Measurements from ENCODE around the gene ZNF695.

Gene ZNF695

GRCh38 chr1:246987083-246987690, 20.7 kb downstream of the ZNF695 start:
- no peak for DNase-seq
- TF ChIP-seq POLR2A (IDR thresholded peaks at IDR 0.05; ENCODE audit: low read length) (no peak), GATA1 (IDR thresholded peaks at IDR 0.05; ENCODE audit: low read depth, low read length) (no peak)

GRCh38 chr1:246978785-246979184, 29.1 kb downstream of the ZNF695 start:
- no peak for DNase-seq
- no peak for TF ChIP-seq GATA1 (IDR thresholded peaks at IDR 0.05; ENCODE audit: low read depth, low read length)
- TF ChIP-seq POLR2A (IDR thresholded peaks at IDR 0.05; ENCODE audit: low read length) = no peak

GRCh38 chr1:246978281-246978680, 29.6 kb downstream of the ZNF695 start:
- TF ChIP-seq GATA1 (IDR thresholded peaks at IDR 0.05; ENCODE audit: low read depth, low read length) = no peak
- TF ChIP-seq POLR2A (IDR thresholded peaks at IDR 0.05; ENCODE audit: low read length) = no peak
- no peak for DNase-seq

GRCh38 chr1:246971969-246972368, 35.9 kb downstream of the ZNF695 start:
- no peak for DNase-seq
- TF ChIP-seq POLR2A (IDR thresholded peaks at IDR 0.05; ENCODE audit: low read length) (no peak), GATA1 (IDR thresholded peaks at IDR 0.05; ENCODE audit: low read depth, low read length) (no peak)

GRCh38 chr1:246971090-246971721, 36.7 kb downstream of the ZNF695 start:
- DNase-seq = peak; percentile 44 to 60
- TF ChIP-seq POLR2A (IDR thresholded peaks at IDR 0.05; ENCODE audit: low read length) = no peak

GRCh38 chr1:246969621-246970020, 38.2 kb downstream of the ZNF695 start:
- no peak for TF ChIP-seq POLR2A (IDR thresholded peaks at IDR 0.05; ENCODE audit: low read length)
- no peak for TF ChIP-seq GATA1 (IDR thresholded peaks at IDR 0.05; ENCODE audit: low read depth, low read length)
- DNase-seq = no peak

GRCh38 chr1:246966502-246966901, 41.4 kb downstream of the ZNF695 start:
- no peak for TF ChIP-seq POLR2A (IDR thresholded peaks at IDR 0.05; ENCODE audit: low read length)
- no peak for TF ChIP-seq GATA1 (IDR thresholded peaks at IDR 0.05; ENCODE audit: low read depth, low read length)
- no peak for DNase-seq

GRCh38 chr1:246959944-246960693, 47.7 kb downstream of the ZNF695 start:
- peak; percentile 14 to 55 for DNase-seq
- TF ChIP-seq POLR2A (IDR thresholded peaks at IDR 0.05; ENCODE audit: low read length) (no peak), GATA1 (IDR thresholded peaks at IDR 0.05; ENCODE audit: low read depth, low read length) (no peak)

- no peak for DNase-seq
- TF ChIP-seq POLR2A (IDR thresholded peaks at IDR 0.05; ENCODE audit: low read length) = no peak
- no peak for TF ChIP-seq GATA1 (IDR thresholded peaks at IDR 0.05; ENCODE audit: low read depth, low read length)
These were observed 53.7 kb downstream of the ZNF695 start for GRCh38 chr1:246954126-246954525.

GRCh38 chr1:246951413-246951812, 56.4 kb downstream of the ZNF695 start:
- no peak for DNase-seq
- TF ChIP-seq GATA1 (IDR thresholded peaks at IDR 0.05; ENCODE audit: low read depth, low read length) (no peak), POLR2A (IDR thresholded peaks at IDR 0.05; ENCODE audit: low read length) (no peak)

GRCh38 chr1:246949956-246950355, 57.9 kb downstream of the ZNF695 start:
- no peak for DNase-seq
- TF ChIP-seq POLR2A (IDR thresholded peaks at IDR 0.05; ENCODE audit: low read length) (no peak), GATA1 (IDR thresholded peaks at IDR 0.05; ENCODE audit: low read depth, low read length) (no peak)

- no peak for TF ChIP-seq GATA1 (IDR thresholded peaks at IDR 0.05; ENCODE audit: low read depth, low read length)
- no peak for TF ChIP-seq POLR2A (IDR thresholded peaks at IDR 0.05; ENCODE audit: low read length)
- no peak for DNase-seq
These were observed 60.6 kb downstream of the ZNF695 start for GRCh38 chr1:246947255-246947654.

- no peak for DNase-seq
- TF ChIP-seq POLR2A (IDR thresholded peaks at IDR 0.05; ENCODE audit: low read length) = no peak
- no peak for TF ChIP-seq GATA1 (IDR thresholded peaks at IDR 0.05; ENCODE audit: low read depth, low read length)
These were observed 61.5 kb downstream of the ZNF695 start for GRCh38 chr1:246946366-246946765.
